ENCODE data around the gene CPA3. TPM values are rescaled to one million over a fixed set of nuclear protein-coding genes. Genes with fewer than 3 reads are reported as not detected.

The CPA3 gene
- total and polyA plus RNA-seq, 4 donors, result 0.42 to 8.6 (median 1.9) TPM; not detected in 1

DNA sequence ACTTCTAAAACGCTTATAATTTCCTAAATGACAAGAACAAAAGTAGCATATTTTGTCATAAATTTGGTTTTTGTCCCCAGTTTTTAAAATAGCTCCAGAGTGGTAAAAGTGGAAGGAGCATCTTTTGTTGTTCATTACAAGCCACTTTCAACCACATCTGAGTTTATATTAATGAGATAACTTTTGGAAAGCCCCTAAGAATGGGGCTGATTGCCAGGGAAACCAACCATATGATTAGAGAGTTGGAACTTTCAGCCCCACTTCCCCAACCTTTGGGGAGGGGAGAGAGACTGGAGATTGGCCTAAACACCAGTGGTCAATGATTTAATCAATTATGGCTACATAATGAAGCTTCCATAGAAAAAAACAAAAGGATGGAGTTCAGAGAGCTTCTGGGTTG, 57.4 kb downstream of the CPA3 start:
- WGBS, result 76% methylated on average over 1 of the region's 1 CpG

GRCh38 chr3:148923592-148923991, 58.5 kb downstream of the CPA3 start:
- DNase-seq (ENCODE audit: low spot score), result no peak
- Histone ChIP-seq H3K27me3 (ENCODE audit: control insufficient read depth in 4 of 4, insufficient read depth in 4 of 4, low read length in 3 of 4) (peaks cover 0 to 6% (median 0%) of the 10 kb centered on the region in 4 donors), H3K4me1 (ENCODE audit: control insufficient read depth in 4 of 4, insufficient read depth in 4 of 4, low read length in 3 of 4) (no peaks in the 10 kb centered on the region), H3K36me3 (ENCODE audit: control insufficient read depth in 4 of 4, insufficient read depth in 3 of 4, low read depth in 1 of 4, low read length in 3 of 4) (no peaks in the 10 kb centered on the region), H3K9ac (ENCODE audit: low read depth in 1 of 2, low read length in 2 of 2) (no peak overlapping the region), H3K9me3 (ENCODE audit: control insufficient read depth in 4 of 4, low read length in 3 of 4) (peaks cover 0 to 4% (median 4%) of the 10 kb centered on the region in 4 donors), H3K4me3 (ENCODE audit: low read depth in 1 of 3, low read length in 3 of 3) (no peak overlapping the region), H3K27ac (ENCODE audit: low read depth in 1 of 2, low read length in 2 of 2) (no peak overlapping the region)
- TF ChIP-seq GABPA (IDR thresholded peaks at IDR 0.05 in 1 of 2, conservative IDR thresholded peaks at IDR 0.05 in 1 of 2), result no peak
- no peak for TF ChIP-seq EGR1 (IDR thresholded peaks at IDR 0.05; ENCODE audit: low read depth in 2 of 2)
- TF ChIP-seq, protein P1, sequence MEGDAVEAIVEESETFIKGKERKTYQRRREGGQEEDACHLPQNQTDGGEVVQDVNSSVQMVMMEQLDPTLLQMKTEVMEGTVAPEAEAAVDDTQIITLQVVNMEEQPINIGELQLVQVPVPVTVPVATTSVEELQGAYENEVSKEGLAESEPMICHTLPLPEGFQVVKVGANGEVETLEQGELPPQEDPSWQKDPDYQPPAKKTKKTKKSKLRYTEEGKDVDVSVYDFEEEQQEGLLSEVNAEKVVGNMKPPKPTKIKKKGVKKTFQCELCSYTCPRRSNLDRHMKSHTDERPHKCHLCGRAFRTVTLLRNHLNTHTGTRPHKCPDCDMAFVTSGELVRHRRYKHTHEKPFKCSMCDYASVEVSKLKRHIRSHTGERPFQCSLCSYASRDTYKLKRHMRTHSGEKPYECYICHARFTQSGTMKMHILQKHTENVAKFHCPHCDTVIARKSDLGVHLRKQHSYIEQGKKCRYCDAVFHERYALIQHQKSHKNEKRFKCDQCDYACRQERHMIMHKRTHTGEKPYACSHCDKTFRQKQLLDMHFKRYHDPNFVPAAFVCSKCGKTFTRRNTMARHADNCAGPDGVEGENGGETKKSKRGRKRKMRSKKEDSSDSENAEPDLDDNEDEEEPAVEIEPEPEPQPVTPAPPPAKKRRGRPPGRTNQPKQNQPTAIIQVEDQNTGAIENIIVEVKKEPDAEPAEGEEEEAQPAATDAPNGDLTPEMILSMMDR (IDR thresholded peaks at IDR 0.05; ENCODE audit: low read depth, low read length, missing input control), result no peak
- TF ChIP-seq ATF3 (IDR thresholded peaks at IDR 0.05), result no peak
- TF ChIP-seq FOXA1 (IDR thresholded peaks at IDR 0.05), result no peak
- TF ChIP-seq RXRA (IDR thresholded peaks at IDR 0.05), result no peak
- TF ChIP-seq, protein P2, sequence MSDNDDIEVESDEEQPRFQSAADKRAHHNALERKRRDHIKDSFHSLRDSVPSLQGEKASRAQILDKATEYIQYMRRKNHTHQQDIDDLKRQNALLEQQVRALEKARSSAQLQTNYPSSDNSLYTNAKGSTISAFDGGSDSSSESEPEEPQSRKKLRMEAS (IDR thresholded peaks at IDR 0.05), result no peak
- TF ChIP-seq SP1 (IDR thresholded peaks at IDR 0.05), result no peak
- TF ChIP-seq TAF1 (conservative IDR thresholded peaks at IDR 0.05), result no peak
- TF ChIP-seq JUND (IDR thresholded peaks at IDR 0.05), result no peak

More for the DNA sequence above, 57.4 kb downstream of the CPA3 start:
- Histone ChIP-seq H3K27ac (ENCODE audit: low read depth in 1 of 2, low read length in 2 of 2) (no peak overlapping the region), H3K27me3 (ENCODE audit: control insufficient read depth in 4 of 4, insufficient read depth in 4 of 4, low read length in 3 of 4) (peaks cover 0 to 6% (median 0%) of the 10 kb centered on the region in 4 donors), H3K4me1 (ENCODE audit: control insufficient read depth in 4 of 4, insufficient read depth in 4 of 4, low read length in 3 of 4) (no peaks in the 10 kb centered on the region), H3K9ac (ENCODE audit: low read depth in 1 of 2, low read length in 2 of 2) (no peak overlapping the region), H3K4me3 (ENCODE audit: low read depth in 1 of 3, low read length in 3 of 3) (no peak overlapping the region), H3K36me3 (ENCODE audit: control insufficient read depth in 4 of 4, insufficient read depth in 3 of 4, low read depth in 1 of 4, low read length in 3 of 4) (no peaks in the 10 kb centered on the region), H3K9me3 (ENCODE audit: control insufficient read depth in 4 of 4, low read length in 3 of 4) (peaks cover 0 to 4% (median 4%) of the 10 kb centered on the region in 4 donors)
- TF ChIP-seq REST (IDR thresholded peaks at IDR 0.05) (no peak), GABPA (IDR thresholded peaks at IDR 0.05 in 1 of 2, conservative IDR thresholded peaks at IDR 0.05 in 1 of 2) (no peak), RAD21 (IDR thresholded peaks at IDR 0.05) (no peak), YY1 (IDR thresholded peaks at IDR 0.05) (no peak), FOXA1 (IDR thresholded peaks at IDR 0.05) (no peak), FOXA2 (IDR thresholded peaks at IDR 0.05) (no peak), HNF4A (conservative IDR thresholded peaks at IDR 0.05) (no peak), ATF3 (IDR thresholded peaks at IDR 0.05) (no peak), JUND (IDR thresholded peaks at IDR 0.05) (no peak), SP1 (IDR thresholded peaks at IDR 0.05) (no peak), TAF1 (conservative IDR thresholded peaks at IDR 0.05) (no peak), RXRA (IDR thresholded peaks at IDR 0.05) (no peak), HNF4G (IDR thresholded peaks at IDR 0.05) (no peak), NR2F2 (IDR thresholded peaks at IDR 0.05) (no peak), EGR1 (IDR thresholded peaks at IDR 0.05; ENCODE audit: low read depth in 2 of 2) (no peak)
- TF ChIP-seq, protein P1 (IDR thresholded peaks at IDR 0.05; ENCODE audit: low read depth, low read length, missing input control), result no peak
- TF ChIP-seq, protein P2 (IDR thresholded peaks at IDR 0.05), result no peak
- no peak for DNase-seq (ENCODE audit: low spot score)

Measured in liver (tissue), 9 donors.